Chondrocyte (in vitro differentiated cells): Measurements from ENCODE around the gene NRXN3. TPM values are rescaled to one million over a fixed set of nuclear protein-coding genes. Genes with fewer than 3 reads are reported as not detected.
A peak's percentile ranks its signal among the peaks of the same experiment; 100 is the strongest.

ENCODE experiments used
- DNase-seq: peaks from one replicate; pipeline ENCODE4 v3.0.0; 2021; ENCODE audit warnings: mixed read lengths, low spot score
- H3K27ac Mint-ChIP-seq: one replicate; pipeline ENCODE4 v1.8.0; 2021; ENCODE audit warnings: mild to moderate bottlenecking, moderate library complexity, mixed read lengths; ENCODE audit not compliant: unreplicated experiment
- H3K27me3 Mint-ChIP-seq: 2 replicates; pipeline ENCODE4 v1.8.0; 2021; ENCODE audit warnings: low read depth, mixed read lengths
- H3K36me3 Mint-ChIP-seq: 2 replicates; pipeline ENCODE4 v1.8.0; 2021; ENCODE audit warnings: low read depth, mixed read lengths
- H3K4me1 Mint-ChIP-seq: 2 replicates; pipeline ENCODE4 v1.8.0; 2021; ENCODE audit warnings: low read depth, mild to moderate bottlenecking, mixed read lengths
- H3K4me3 Mint-ChIP-seq: one replicate; pipeline ENCODE4 v1.8.0; 2021; ENCODE audit warnings: mild to moderate bottlenecking, moderate library complexity, mixed read lengths; ENCODE audit not compliant: unreplicated experiment
- H3K9me3 Mint-ChIP-seq: 2 replicates; pipeline ENCODE4 v1.8.0; 2021; ENCODE audit warnings: low read depth, mixed read lengths
- total RNA-seq: library from RNA; stranded (reverse); gene quantifications from 3 replicates; pipeline ENCODE4 v1.2.1, GENCODE V29; 2021
- TF ChIP-seq, protein P1 (sequence below): fragments of 200-600 bp; sonication (generic); IDR thresholded peaks from 2 replicates; pipeline ENCODE4 v1.5.0; 2021; ENCODE audit warnings: antibody characterized with exemption, mild to moderate bottlenecking, moderate library complexity

Gene NRXN3
- total RNA-seq, 1 donor from 2014 or later, result 7.9 TPM

DNA sequence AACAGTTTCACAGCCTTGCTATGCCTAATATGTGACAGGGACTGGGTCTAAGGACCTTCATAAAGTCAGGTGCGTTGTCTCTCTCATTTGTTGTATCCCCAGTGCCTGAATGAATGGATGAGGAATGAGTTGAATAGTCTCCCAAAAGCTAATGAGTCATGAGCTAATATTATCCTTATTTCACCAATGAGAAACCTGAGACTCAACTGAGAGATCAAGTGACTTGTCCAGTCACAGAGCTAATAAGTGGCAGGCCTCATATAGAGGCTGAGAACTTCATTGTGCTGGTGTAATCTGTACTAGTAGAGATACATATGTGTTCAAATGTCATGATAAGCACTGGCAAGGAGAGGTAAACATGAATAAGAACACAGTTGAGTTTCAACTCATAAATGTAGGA is 612.4 kb downstream of the NRXN3 start:
- DNase-seq, result no peak
- H3K4me1 Mint-ChIP-seq, result no peaks in the 10 kb centered on the region
- TF ChIP-seq, protein P1, sequence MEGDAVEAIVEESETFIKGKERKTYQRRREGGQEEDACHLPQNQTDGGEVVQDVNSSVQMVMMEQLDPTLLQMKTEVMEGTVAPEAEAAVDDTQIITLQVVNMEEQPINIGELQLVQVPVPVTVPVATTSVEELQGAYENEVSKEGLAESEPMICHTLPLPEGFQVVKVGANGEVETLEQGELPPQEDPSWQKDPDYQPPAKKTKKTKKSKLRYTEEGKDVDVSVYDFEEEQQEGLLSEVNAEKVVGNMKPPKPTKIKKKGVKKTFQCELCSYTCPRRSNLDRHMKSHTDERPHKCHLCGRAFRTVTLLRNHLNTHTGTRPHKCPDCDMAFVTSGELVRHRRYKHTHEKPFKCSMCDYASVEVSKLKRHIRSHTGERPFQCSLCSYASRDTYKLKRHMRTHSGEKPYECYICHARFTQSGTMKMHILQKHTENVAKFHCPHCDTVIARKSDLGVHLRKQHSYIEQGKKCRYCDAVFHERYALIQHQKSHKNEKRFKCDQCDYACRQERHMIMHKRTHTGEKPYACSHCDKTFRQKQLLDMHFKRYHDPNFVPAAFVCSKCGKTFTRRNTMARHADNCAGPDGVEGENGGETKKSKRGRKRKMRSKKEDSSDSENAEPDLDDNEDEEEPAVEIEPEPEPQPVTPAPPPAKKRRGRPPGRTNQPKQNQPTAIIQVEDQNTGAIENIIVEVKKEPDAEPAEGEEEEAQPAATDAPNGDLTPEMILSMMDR, result no peak
- H3K9me3 Mint-ChIP-seq, result peaks cover 2% of the 10 kb centered on the region
- H3K4me3 Mint-ChIP-seq, result no peak overlapping the region
- H3K36me3 Mint-ChIP-seq, result no peaks in the 10 kb centered on the region
- H3K27ac Mint-ChIP-seq, result no peak overlapping the region
- H3K27me3 Mint-ChIP-seq, result no peaks in the 10 kb centered on the region

DNA sequence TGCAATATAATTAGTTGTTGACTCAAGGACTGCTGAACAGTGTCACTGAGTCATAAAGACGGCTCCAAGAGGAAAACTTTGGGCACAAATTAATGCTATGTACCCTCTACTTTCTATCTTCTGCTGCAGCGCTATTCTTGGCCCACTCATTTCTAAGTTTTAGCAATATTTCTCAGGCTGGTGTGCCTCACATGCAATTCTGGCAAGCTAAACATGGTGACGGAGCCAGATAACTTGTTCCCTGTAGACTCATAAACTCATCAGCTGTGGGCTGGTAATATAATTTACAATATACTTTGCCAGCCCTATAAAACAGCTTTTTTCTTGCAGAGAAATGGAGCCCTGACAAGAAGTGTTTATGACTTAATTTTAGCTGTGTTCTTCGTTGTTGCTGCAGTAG is 615.1 kb downstream of the NRXN3 start:
- Mint-ChIP-seq H3K27ac (no peak overlapping the region), H3K27me3 (no peaks in the 10 kb centered on the region), H3K4me1 (no peaks in the 10 kb centered on the region), H3K36me3 (no peaks in the 10 kb centered on the region), H3K9me3 (peaks cover 2% of the 10 kb centered on the region), H3K4me3 (no peak overlapping the region)
- TF ChIP-seq, protein P1, result no peak
- DNase-seq, result no peak

DNA sequence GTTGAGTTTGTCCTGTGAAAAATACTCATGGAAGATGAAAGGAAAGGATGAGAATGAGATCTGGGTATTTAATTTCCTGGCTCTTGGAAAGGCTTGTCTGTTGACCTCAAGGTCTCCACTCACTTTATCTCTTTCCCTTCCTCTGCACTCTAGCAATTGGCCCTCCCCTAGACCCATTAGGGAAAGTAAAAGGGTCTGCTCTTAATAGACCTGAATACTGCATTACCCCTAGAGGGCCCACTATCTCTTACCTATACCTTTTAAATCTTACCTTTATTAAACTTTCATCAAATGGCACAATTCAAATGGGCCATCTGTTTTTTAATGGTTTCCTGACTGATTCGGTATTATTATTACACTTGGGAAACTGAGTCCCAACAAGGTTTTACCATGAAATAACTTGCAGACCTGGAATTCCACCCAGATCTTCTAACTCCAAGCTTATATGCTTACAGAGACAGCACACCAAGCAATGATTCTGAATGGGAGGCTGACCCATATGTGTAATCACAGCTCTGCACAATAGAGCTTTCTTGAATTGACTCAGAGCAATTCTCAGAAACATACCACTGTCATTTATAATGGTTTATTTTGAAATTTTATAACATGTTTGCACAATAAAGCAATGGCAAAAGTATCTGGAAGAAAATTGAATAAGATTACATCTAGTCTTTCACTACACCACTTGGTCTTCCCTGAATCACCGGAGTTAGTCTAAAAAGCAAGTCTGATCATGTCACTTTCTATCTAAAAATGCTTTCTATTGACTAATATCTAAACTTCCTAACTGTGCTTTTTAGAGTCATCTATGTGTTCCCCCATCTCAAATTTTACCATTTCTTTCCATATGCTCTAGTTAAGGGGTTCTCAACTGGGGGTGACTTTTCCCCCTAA is 618.5 kb downstream of the NRXN3 start:
- no peaks in the 10 kb centered on the region for H3K36me3 Mint-ChIP-seq
- TF ChIP-seq, protein P1, result no peak
- no peaks in the 10 kb centered on the region for H3K9me3 Mint-ChIP-seq
- H3K27me3 Mint-ChIP-seq, result peaks cover 12% of the 10 kb centered on the region
- no peak overlapping the region for H3K4me3 Mint-ChIP-seq
- no peak for DNase-seq
- H3K4me1 Mint-ChIP-seq, result no peaks in the 10 kb centered on the region
- no peak overlapping the region for H3K27ac Mint-ChIP-seq

DNA sequence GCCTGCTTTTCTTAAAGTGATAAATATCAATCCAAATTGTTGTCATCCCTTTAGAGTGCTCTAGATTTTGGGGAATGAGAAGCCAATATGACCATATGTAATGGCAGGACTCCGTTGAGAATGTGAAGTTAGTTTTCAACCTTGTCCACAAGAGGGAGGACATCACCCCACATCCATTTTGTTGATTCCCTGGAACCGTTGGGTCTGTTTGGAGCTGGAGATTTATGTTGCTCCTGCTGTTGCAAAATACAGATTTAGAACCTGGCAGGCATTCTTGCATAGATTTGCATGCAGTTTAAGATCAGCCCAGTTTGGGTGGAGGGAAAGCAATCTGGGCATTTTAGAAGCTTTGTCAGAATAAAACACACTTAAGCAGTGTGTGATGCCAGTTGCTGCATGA is 620.1 kb downstream of the NRXN3 start:
- Mint-ChIP-seq H3K27me3 (peaks cover 12% of the 10 kb centered on the region), H3K4me1 (no peaks in the 10 kb centered on the region), H3K9me3 (no peaks in the 10 kb centered on the region), H3K27ac (no peak overlapping the region), H3K4me3 (no peak overlapping the region), H3K36me3 (no peaks in the 10 kb centered on the region)
- TF ChIP-seq, protein P1, result peak; percentile 29
- no peak for DNase-seq

DNA sequence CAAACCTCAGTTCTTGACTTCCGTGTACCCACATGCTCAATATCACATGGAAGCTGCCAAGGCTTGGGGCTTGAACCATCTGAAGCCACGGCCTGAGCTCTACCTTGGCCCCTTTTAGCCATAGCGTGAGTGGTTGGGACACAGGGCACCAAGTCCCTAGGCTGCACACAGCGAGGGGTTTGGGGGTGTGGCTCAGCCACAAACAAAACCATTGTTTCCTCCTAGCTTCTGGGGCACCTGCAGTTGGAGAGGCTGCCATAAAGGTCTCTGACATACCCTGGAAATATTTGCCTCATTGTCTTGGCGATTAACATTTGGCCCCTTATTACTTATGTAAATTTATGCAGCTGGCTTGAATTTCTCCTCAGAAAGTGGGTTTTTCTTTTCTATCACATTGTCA is 628.6 kb downstream of the NRXN3 start:
- TF ChIP-seq, protein P1, result no peak
- H3K27me3 Mint-ChIP-seq, result no peaks in the 10 kb centered on the region
- H3K4me1 Mint-ChIP-seq, result no peaks in the 10 kb centered on the region
- H3K9me3 Mint-ChIP-seq, result peaks cover 3% of the 10 kb centered on the region
- no peak for DNase-seq
- no peak overlapping the region for H3K27ac Mint-ChIP-seq
- no peaks in the 10 kb centered on the region for H3K36me3 Mint-ChIP-seq
- no peak overlapping the region for H3K4me3 Mint-ChIP-seq
